H1 (cell line): ENCODE measurements around the gene SLC27A4. TPM values are rescaled to one million over a fixed set of nuclear protein-coding genes. Genes with fewer than 3 reads are reported as not detected.

Source experiments
- CTCF ChIA-PET: fragments of 300-600 bp; sonication (Branson Sonifier 250); formaldehyde crosslinking; loops from one replicate; lab custom pipeline; 2021; ENCODE audit not compliant: partially characterized antibody; lab: Charles Lee
- POLR2A ChIA-PET: fragments of 300-600 bp; sonication (Branson Sonifier 250); formaldehyde crosslinking; loops from one replicate; lab custom pipeline; 2021; ENCODE audit warnings: inconsistent platforms; ENCODE audit not compliant: partially characterized antibody; lab: Charles Lee
- DNase-seq, 2 experiments: peaks; one replicate each; pipeline versions ENCODE4 v3.0.0 to v3.0.0-alpha.2; 2010 to 2022; ENCODE audit warnings: low spot score in 2 of 2, low read depth in 1 of 2, mixed read lengths in 1 of 2
- FAIRE-seq: peaks from 2 replicates; lab custom pipeline; 2011; peaks lifted over from hg19 to GRCh38; lab: Jason Lieb, UNC
- H2AFZ ChIP-seq: 2 replicates; pipeline ENCODE4 v1.8.1; 2012; ENCODE audit warnings: low read length, inconsistent platforms
- H2AK5ac ChIP-seq: 2 replicates; pipeline ENCODE4 v1.6.1; 2013; ENCODE audit warnings: low read depth, low read length
- H2BK120ac ChIP-seq: replicated peaks from 2 replicates; pipeline ENCODE3; 2013; ENCODE audit warnings: low read depth, low read length, inconsistent platforms
- H2BK12ac ChIP-seq: 2 replicates; pipeline ENCODE4 v1.6.1; 2013; ENCODE audit warnings: low read depth, low read length
- H2BK15ac ChIP-seq: 2 replicates; pipeline ENCODE4 v1.6.1; 2013; ENCODE audit warnings: low read length
- H2BK20ac ChIP-seq: 2 replicates; pipeline ENCODE4 v1.6.1; 2013; ENCODE audit warnings: low read length
- H2BK5ac ChIP-seq: 2 replicates; pipeline ENCODE4 v1.6.1; 2013; ENCODE audit warnings: low read depth, low read length
- H3K14ac ChIP-seq: 2 replicates; pipeline ENCODE4 v1.6.1; 2013; ENCODE audit warnings: inconsistent platforms; ENCODE audit not compliant: insufficient read length
- H3K18ac ChIP-seq: 2 replicates; pipeline ENCODE4 v1.6.1; 2013; ENCODE audit warnings: low read length; ENCODE audit errors: extremely low read depth
- H3K23ac ChIP-seq: 2 replicates; pipeline ENCODE4 v1.6.1; 2013; ENCODE audit warnings: inconsistent platforms; ENCODE audit not compliant: insufficient read length
- H3K23me2 ChIP-seq: 2 replicates; pipeline ENCODE4 v1.6.1; 2013; ENCODE audit warnings: low read depth, low read length
- H3K27ac ChIP-seq: 2 replicates; pipeline ENCODE4 v1.6.1; 2011; ENCODE audit warnings: low read depth, low read length, inconsistent platforms
- H3K27me3 ChIP-seq, 4 experiments: replicated peaks in 1 of 4; 1 replicate in 1 of 4; 2 replicates in 3 of 4; pipeline versions ENCODE4 v1.6.1 to v1.8.1; 2011 to 2013; ENCODE audit warnings: low read length in 3 of 4, mild to moderate bottlenecking in 3 of 4, inconsistent platforms in 2 of 4, mixed read lengths in 2 of 4, moderate library complexity in 1 of 4; ENCODE audit not compliant: control insufficient read depth in 3 of 4, insufficient read depth in 3 of 4; ENCODE audit errors: extremely low read depth in 1 of 4
- H3K36me3 ChIP-seq, 4 experiments: 2 replicates each; pipeline versions ENCODE4 v1.6.1 to v1.8.1; 2011 to 2013; ENCODE audit warnings: mild to moderate bottlenecking in 4 of 4, low read length in 3 of 4, moderate library complexity in 2 of 4, control low read depth in 1 of 4, inconsistent platforms in 1 of 4; ENCODE audit not compliant: insufficient read depth in 4 of 4, control insufficient read depth in 2 of 4
- H3K4ac ChIP-seq: replicated peaks from 2 replicates; pipeline ENCODE3; 2013; ENCODE audit warnings: low read length, low read depth, mixed read lengths, inconsistent platforms; ENCODE audit not compliant: insufficient read length
- H3K4me1 ChIP-seq, 4 experiments: replicated peaks in 1 of 4; 1 replicate in 1 of 4; 2 replicates in 3 of 4; pipeline versions ENCODE4 v1.6.1 to v1.8.1; 2011 to 2013; ENCODE audit warnings: low read length in 3 of 4, inconsistent platforms in 2 of 4, mixed read lengths in 1 of 4; ENCODE audit not compliant: insufficient read depth in 4 of 4, control insufficient read depth in 3 of 4
- H3K4me2 ChIP-seq, 2 experiments: 2 replicates each; pipeline versions ENCODE4 v1.6.1 to v1.8.1; 2011 to 2013; ENCODE audit warnings: low read depth in 2 of 2, low read length in 2 of 2, control low read depth in 1 of 2, inconsistent platforms in 1 of 2, mild to moderate bottlenecking in 1 of 2; ENCODE audit not compliant: insufficient read depth in 1 of 2
- H3K4me3 ChIP-seq, 4 experiments: fragments of 200-600, 300-600 bp in 1 of 4; sonication (generic), shearing (Covaris generic), sonication (Bioruptor Twin) in 1 of 4; 2 replicates each; pipeline versions ENCODE4 v1.5.1 to v1.8.1; 2011 to 2016; ENCODE audit warnings: low read length in 4 of 4, low read depth in 3 of 4, control low read depth in 2 of 4, inconsistent platforms in 2 of 4, mild to moderate bottlenecking in 2 of 4, mixed read lengths in 1 of 4, moderate library complexity in 1 of 4; ENCODE audit not compliant: insufficient read depth in 2 of 4; ENCODE audit errors: extremely low read depth in 1 of 4
- H3K56ac ChIP-seq: replicated peaks from 2 replicates; pipeline ENCODE3; 2013; ENCODE audit warnings: low read depth, mild to moderate bottlenecking, mixed read lengths, low read length, inconsistent platforms; ENCODE audit not compliant: insufficient read length
- H3K79me1 ChIP-seq: 2 replicates; pipeline ENCODE4 v1.6.1; 2013; ENCODE audit warnings: low read depth, low read length, control low read depth
- H3K79me2 ChIP-seq, 2 experiments: 2 replicates each; pipeline versions ENCODE4 v1.6.1 to v1.8.1; 2012 to 2013; ENCODE audit warnings: low read length in 2 of 2, mild to moderate bottlenecking in 2 of 2, inconsistent platforms in 1 of 2; ENCODE audit not compliant: insufficient read depth in 2 of 2, control insufficient read depth in 1 of 2
- H3K9ac ChIP-seq, 4 experiments: replicated peaks in 1 of 4; 1 replicate in 1 of 4; 2 replicates in 3 of 4; pipeline versions ENCODE4 v1.6.1 to v1.8.1; 2011 to 2013; ENCODE audit warnings: low read depth in 3 of 4, low read length in 3 of 4, control low read depth in 2 of 4, mild to moderate bottlenecking in 2 of 4, moderate library complexity in 2 of 4, inconsistent platforms in 1 of 4; ENCODE audit errors: extremely low read depth in 1 of 4
- H3K9me3 ChIP-seq, 2 experiments: 2 replicates each; pipeline versions ENCODE4 v1.6.1 to v1.8.1; 2012 to 2013; ENCODE audit warnings: mild to moderate bottlenecking in 2 of 2, moderate library complexity in 2 of 2, control low read depth in 1 of 2, inconsistent platforms in 1 of 2, low read depth in 1 of 2, low read length in 1 of 2, mixed read lengths in 1 of 2; ENCODE audit not compliant: insufficient read depth in 2 of 2
- H4K20me1 ChIP-seq, 2 experiments: replicated peaks in 1 of 2; 2 replicates each; pipeline versions ENCODE3 to v1.8.1; 2011 to 2013; ENCODE audit warnings: inconsistent platforms in 2 of 2, low read length in 2 of 2, mild to moderate bottlenecking in 1 of 2; ENCODE audit not compliant: insufficient read depth in 2 of 2, control insufficient read depth in 1 of 2
- H4K5ac ChIP-seq: 2 replicates; pipeline ENCODE4 v1.6.1; 2013; ENCODE audit warnings: low read length, low read depth, mixed read lengths, inconsistent platforms; ENCODE audit not compliant: insufficient read length
- H4K8ac ChIP-seq: 2 replicates; pipeline ENCODE4 v1.8.0; 2013; ENCODE audit warnings: mild to moderate bottlenecking, moderate library complexity, low read length, inconsistent platforms; ENCODE audit not compliant: insufficient read depth; ENCODE audit errors: extremely low read depth
- H4K91ac ChIP-seq: replicated peaks from 2 replicates; pipeline ENCODE3; 2013; ENCODE audit warnings: low read length, mixed read lengths, inconsistent platforms; ENCODE audit not compliant: insufficient read length
- HDAC6 ChIP-seq: IDR thresholded peaks from one replicate; pipeline ENCODE4 v1.7.1; 2012; ENCODE audit warnings: low read depth, mild to moderate bottlenecking, inconsistent platforms, low read length, moderate library complexity
- POU5F1 ChIP-seq: IDR thresholded peaks from 2 replicates; pipeline ENCODE4 v1.6.1; 2011; ENCODE audit warnings: low read depth, mild to moderate bottlenecking, low read length, moderate library complexity
- WGBS, 2 experiments: shearing (Covaris generic) in 1 of 2; methylation state at CpG; one replicate each; pipeline versions ENCODE4 v1.1.6 to v1.1.7; 2013 to 2015; ENCODE audit warnings: low lambda C conversion rate in 2 of 2, mixed read lengths in 2 of 2, inconsistent platforms in 1 of 2, low coverage in 1 of 2, missing lambda C conversion rate in 1 of 2; ENCODE audit not compliant: insufficient replicate concordance in 2 of 2, insufficient coverage in 1 of 2, insufficient read length in 1 of 2; ENCODE audit errors: extremely low coverage in 1 of 2, missing lambda C conversion rate in 1 of 2; 5-methylcytosine and 5-hydroxymethylcytosine counted together
- polyA plus RNA-seq, 7 experiments: library from polyadenylated mRNA; depleted of rRNA in 3 of 7; stranded (reverse) in 5 of 7; unstranded in 2 of 7; fragments of >200 nt in 5 of 7; fragments of 200-250 nt in 2 of 7; gene quantifications; 1 replicate in 5 of 7; 2 replicates in 1 of 7; 4 replicates in 1 of 7; pipeline versions ENCODE4 v1.2.1 to v1.2.3, GENCODE V29; 2011 to 2013; ENCODE audit warnings: missing spikeins in 2 of 7, mixed read lengths in 2 of 7
- total RNA-seq: library from RNA; stranded (reverse); fragmentation: NEBNext Ultra II Directional; extraction: Animal tissue kit (Norgen Biotek cat#: 25700); gene quantifications from 2 replicates; pipeline ENCODE4 v1.2.1, GENCODE V29; 2021

The SLC27A4 gene
- total and polyA plus RNA-seq, 2 of the 8 experiments (the other 6 are each of a cell fraction or from before 2014, with no cell fraction given): 14.9 to 20.5 TPM

DNA sequence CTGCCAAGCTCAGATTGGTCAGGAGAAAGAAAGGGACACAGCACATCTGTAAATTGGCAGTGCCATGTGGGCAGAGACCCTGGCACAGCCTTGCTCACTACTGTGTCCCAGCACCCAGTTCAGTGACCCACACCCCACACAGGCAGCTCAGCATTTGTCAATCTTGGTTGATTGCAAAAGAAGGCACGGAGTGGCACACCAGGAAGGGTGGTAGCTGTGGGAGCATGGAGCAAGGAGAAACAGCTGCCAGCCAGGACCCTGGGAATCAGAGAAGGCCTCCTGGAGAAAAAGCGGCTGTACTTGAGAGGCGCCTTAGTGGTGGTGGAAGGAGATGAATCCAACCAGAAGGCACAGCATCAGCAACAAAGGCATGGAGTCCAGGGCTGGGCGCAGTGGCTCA is 3.5 kb downstream of the SLC27A4 start:
- H2BK120ac ChIP-seq: no peak overlapping the region
- H2BK15ac ChIP-seq: no peak overlapping the region
- H3K79me1 ChIP-seq: no peaks in the 10 kb centered on the region
- no peak overlapping the region for H2AK5ac ChIP-seq
- no peak overlapping the region for H3K27ac ChIP-seq
- H2BK5ac ChIP-seq: no peak overlapping the region
- no peak overlapping the region for H2AFZ ChIP-seq
- peaks cover 0 to 8% (median 2%) of the 10 kb centered on the region in 4 experiments; a peak in 4 of 8 replicates for H3K36me3 ChIP-seq
- H3K4ac ChIP-seq: no peak overlapping the region
- no peak overlapping the region for H3K4me3 ChIP-seq
- no peaks in the 10 kb centered on the region for H3K9me3 ChIP-seq
- WGBS, 2 experiments: 91% methylated on average over 4 of the region's 4 CpGs; no CpG with 5 or more reads in 1 of the 2 experiments
- no peak overlapping the region for H3K56ac ChIP-seq
- H3K18ac ChIP-seq: no peak overlapping the region
- no peak overlapping the region for H4K5ac ChIP-seq
- DNase-seq (no peak), FAIRE-seq (no peak)
- peaks cover 5% of the 10 kb centered on the region; the same call in 1 of the 2 replicates for H3K23me2 ChIP-seq
- peaks cover 0 to 6% of the 10 kb centered on the region in 2 experiments for H4K20me1 ChIP-seq
- H2BK12ac ChIP-seq: no peak overlapping the region
- no peak overlapping the region for H4K91ac ChIP-seq
- H3K4me2 ChIP-seq: no peak overlapping the region
- no peak overlapping the region for H2BK20ac ChIP-seq
- CTCF ChIA-PET: interaction anchor here (0.6 to 8.7 kb wide), 13 partner anchors 16 to 1075 kb away, joined by 3 to 127 read pairs (median 4); partner anchors contain the start of gene URM1
- H3K14ac ChIP-seq: no peak overlapping the region
- POLR2A ChIA-PET: interaction anchor here (1.3 to 1.6 kb wide), 2 partner anchors 15 to 21 kb away, joined by 3 to 4 read pairs; no protein-coding TSS in a partner anchor
- H3K23ac ChIP-seq: no peak overlapping the region
- no peak overlapping the region for H4K8ac ChIP-seq
- no peak overlapping the region for H3K9ac ChIP-seq
- peaks cover 0 to 2% (median 0%) of the 10 kb centered on the region in 4 experiments; a peak in 2 of 7 replicates for H3K4me1 ChIP-seq
- no peaks in the 10 kb centered on the region for H3K79me2 ChIP-seq
- no peaks in the 10 kb centered on the region for H3K27me3 ChIP-seq
- TF ChIP-seq HDAC6 (no peak), POU5F1 (no peak)
